SK-N-SH (cell line): ENCODE measurements around the gene PDIA5. TPM values are rescaled to one million over a fixed set of nuclear protein-coding genes. Genes with fewer than 3 reads are reported as not detected.
A peak's percentile ranks its signal among the peaks of the same experiment; 100 is the strongest.

Experiments
- CTCF ChIA-PET: fragments of 300-600, 350-600 bp; formaldehyde crosslinking; extraction: SDS; loops from one replicate; lab custom pipeline; 2021; lab: Yijun Ruan, JAX
- POLR2A ChIA-PET: fragments of 350-600 bp; sonication (Branson Sonifier 250); formaldehyde crosslinking; extraction: SDS; loops from one replicate; lab custom pipeline; 2020; ENCODE audit warnings: antibody characterized with exemption, inconsistent platforms; lab: Yijun Ruan, JAX
- DNase-seq: peaks from one replicate; pipeline ENCODE4 v3.0.0; 2012
- H2AFZ ChIP-seq: fragments of 200-600 bp; sonication (generic); 2 replicates; pipeline ENCODE4 v1.8.1; 2016; ENCODE audit warnings: antibody characterized with exemption, mild to moderate bottlenecking, low read depth
- H3F3A ChIP-seq: fragments of 200-600 bp; sonication (generic); replicated peaks from 2 replicates; pipeline ENCODE3; 2016; ENCODE audit warnings: antibody characterized with exemption, mild to moderate bottlenecking; ENCODE audit not compliant: insufficient read depth
- H3K27ac ChIP-seq, 2 experiments: fragments of 200-500 bp in 1 of 2; fragments of 200-600 bp in 1 of 2; sonication (Bioruptor generic) in 1 of 2; sonication (generic), shearing (Covaris generic) in 1 of 2; 2 replicates each; pipeline versions ENCODE4 v1.5.1 to v1.6.1; 2014 to 2016; ENCODE audit warnings: low read depth in 2 of 2, inconsistent platforms in 1 of 2, low read length in 1 of 2, mild to moderate bottlenecking in 1 of 2, mixed read lengths in 1 of 2
- H3K27me3 ChIP-seq: fragments of 200-600 bp; sonication (generic), shearing (Covaris generic); 2 replicates; pipeline ENCODE4 v1.6.1; 2016; ENCODE audit warnings: mixed run types; ENCODE audit not compliant: insufficient read depth
- H3K36me3 ChIP-seq, 2 experiments: fragments of 200-500 bp in 1 of 2; fragments of 200-600 bp in 1 of 2; sonication (Bioruptor generic) in 1 of 2; sonication (generic) in 1 of 2; replicated peaks in 1 of 2; 2 replicates each; pipeline versions ENCODE3 to v1.5.1; 2014 to 2016; ENCODE audit warnings: low read length in 1 of 2, mild to moderate bottlenecking in 1 of 2; ENCODE audit not compliant: insufficient read depth in 2 of 2, control insufficient read depth in 1 of 2
- H3K4me1 ChIP-seq, 2 experiments: fragments of 200-500 bp in 1 of 2; fragments of 200-600 bp in 1 of 2; sonication (Bioruptor generic) in 1 of 2; sonication (generic), shearing (Covaris generic) in 1 of 2; 2 replicates each; pipeline versions ENCODE4 v1.5.1 to v1.6.1; 2014 to 2016; ENCODE audit warnings: low read depth in 1 of 2, low read length in 1 of 2, mixed run types in 1 of 2; ENCODE audit not compliant: insufficient read depth in 2 of 2, control insufficient read depth in 1 of 2
- H3K4me2 ChIP-seq: fragments of 200-600 bp; sonication (generic), shearing (Covaris generic); 2 replicates; pipeline ENCODE4 v1.6.1; 2017; ENCODE audit warnings: mixed run types
- H3K4me3 ChIP-seq, 2 experiments: fragments of 200-500 bp in 1 of 2; fragments of 200-600 bp in 1 of 2; sonication (Bioruptor generic) in 1 of 2; sonication (generic), shearing (Covaris generic) in 1 of 2; 2 replicates each; pipeline versions ENCODE4 v1.5.1 to v1.8.1; 2014 to 2016; ENCODE audit warnings: low read depth in 2 of 2, inconsistent platforms in 1 of 2, low read length in 1 of 2, mild to moderate bottlenecking in 1 of 2, mixed read lengths in 1 of 2, moderate library complexity in 1 of 2
- H3K79me2 ChIP-seq: fragments of 200-600 bp; sonication (generic); 2 replicates; pipeline ENCODE4 v1.8.1; 2017; ENCODE audit warnings: mild to moderate bottlenecking; ENCODE audit not compliant: insufficient read depth
- H3K9ac ChIP-seq: fragments of 200-600 bp; sonication (generic); 2 replicates; pipeline ENCODE4 v1.6.1; 2017; ENCODE audit warnings: mixed run types
- H3K9me2 ChIP-seq: fragments of 200-600 bp; sonication (generic); 2 replicates; pipeline ENCODE4 v1.6.1; 2017; ENCODE audit warnings: mixed run types
- H3K9me3 ChIP-seq: fragments of 200-600 bp; sonication (generic); 2 replicates; pipeline ENCODE4 v1.6.1; 2017; ENCODE audit warnings: mixed run types, mild to moderate bottlenecking, moderate library complexity
- H4K20me1 ChIP-seq: fragments of 200-600 bp; sonication (generic); 2 replicates; pipeline ENCODE4 v1.6.1; 2017; ENCODE audit warnings: mild to moderate bottlenecking, mixed run types; ENCODE audit not compliant: insufficient read depth
- EZH2phosphoT487 ChIP-seq: fragments of 200-600 bp; sonication (generic); IDR thresholded peaks from 2 replicates; pipeline ENCODE4 v1.6.1; 2017; ENCODE audit warnings: low read depth, mixed run types, mild to moderate bottlenecking, antibody characterized with exemption, moderate library complexity, borderline replicate concordance
- FOXJ3 ChIP-seq: sonication (generic); formaldehyde crosslinking; IDR thresholded peaks from 2 replicates; pipeline ENCODE4 v1.5.1; 2020; ENCODE audit warnings: mild to moderate bottlenecking, missing genetic modification reagents
- FOXM1 ChIP-seq: IDR thresholded peaks from 2 replicates; pipeline ENCODE4 v1.4.0; 2012; ENCODE audit warnings: low read depth, mild to moderate bottlenecking
- GABPA ChIP-seq: IDR thresholded peaks from 2 replicates; pipeline ENCODE4 v1.4.0; 2012; ENCODE audit warnings: low read depth, mild to moderate bottlenecking
- JUND ChIP-seq: IDR thresholded peaks from 2 replicates; pipeline ENCODE4 v1.4.0; 2012
- NFIC ChIP-seq: IDR thresholded peaks from 2 replicates; pipeline ENCODE4 v1.4.0; 2012; ENCODE audit warnings: borderline replicate concordance
- PBX3 ChIP-seq: IDR thresholded peaks from 2 replicates; pipeline ENCODE4; 2012
- POLR2AphosphoS5 ChIP-seq: IDR thresholded peaks from 2 replicates; pipeline ENCODE4 v1.6.1; 2012; ENCODE audit warnings: low read depth, low read length
- RCOR1 ChIP-seq: fragments of 150-350 bp; IDR thresholded peaks from 2 replicates; pipeline ENCODE4 v1.6.1; 2017; ENCODE audit warnings: antibody characterized with exemption, low read length
- REST ChIP-seq: IDR thresholded peaks from 2 replicates; pipeline ENCODE4 v1.6.1; 2012; ENCODE audit warnings: mild to moderate bottlenecking, low read depth, low read length, moderate library complexity
- RXRA ChIP-seq: IDR thresholded peaks from 2 replicates; pipeline ENCODE4 v1.4.0; 2012; ENCODE audit warnings: low read depth, mild to moderate bottlenecking, borderline replicate concordance
- SMC3 ChIP-seq: IDR thresholded peaks from 2 replicates; pipeline ENCODE4 v1.6.1; 2012; ENCODE audit warnings: low read depth, low read length, improper control_type of control experiment
- WGBS: methylation state at CpG from one replicate; pipeline ENCODE4 v1.1.6; 2017; ENCODE audit warnings: low lambda C conversion rate; 5-methylcytosine and 5-hydroxymethylcytosine counted together
- polyA plus RNA-seq, 3 experiments: library from polyadenylated mRNA; depleted of rRNA; stranded (reverse); fragments of >200 nt; gene quantifications; 2 replicates each; pipeline ENCODE4 v1.2.3, GENCODE V29; 2012
- TF ChIP-seq, protein P1 (sequence below): IDR thresholded peaks from 2 replicates; pipeline ENCODE4 v1.4.0; 2012; ENCODE audit warnings: low read depth, borderline replicate concordance
- TF ChIP-seq, protein P2 (sequence below): fragments of 200-600 bp; sonication (generic); IDR thresholded peaks from 2 replicates; pipeline ENCODE4 v1.6.1; 2017; ENCODE audit warnings: antibody characterized with exemption, mild to moderate bottlenecking, moderate library complexity
- TF ChIP-seq, protein P3 (sequence below): fragments of 150-350 bp; IDR thresholded peaks from 2 replicates; pipeline ENCODE4 v1.6.1; 2016; ENCODE audit warnings: mild to moderate bottlenecking, low read depth, low read length
- TF ChIP-seq, protein P4 (sequence below): IDR thresholded peaks from 2 replicates; pipeline ENCODE4 v1.4.0; 2012; ENCODE audit warnings: low read depth

PDIA5 gene
- polyA plus RNA-seq, 1 of the 3 experiments (the other 2 are of a cell fraction): 28.6 TPM

- TF ChIP-seq EZH2phosphoT487 (no peak), REST (no peak)
Observed at GRCh38 chr3:123084192-123084591, 17.4 kb downstream of the PDIA5 start (continued).

GRCh38 chr3:123084738-123085237 is 18.0 kb downstream of the PDIA5 start:
- peak; percentile 40 for DNase-seq
- peak overlapping the region in 1 of 2 experiments; percentile 96; a peak in 2 of 4 replicates for H3K27ac ChIP-seq
- no peaks in the 10 kb centered on the region for H3K9me3 ChIP-seq
- H3K9ac ChIP-seq: no peak overlapping the region
- peaks cover 8% of the 10 kb centered on the region for H3F3A ChIP-seq
- no peaks in the 10 kb centered on the region for H3K9me2 ChIP-seq
- H3K36me3 ChIP-seq: peaks cover 0 to 7% of the 10 kb centered on the region in 2 experiments
- H3K4me3 ChIP-seq: no peak overlapping the region
- H3K4me1 ChIP-seq: peaks cover 47 to 81% of the 10 kb centered on the region in 2 experiments
- peaks cover 94% of the 10 kb centered on the region for H3K79me2 ChIP-seq
- no peak overlapping the region for H2AFZ ChIP-seq
- H3K4me2 ChIP-seq: peak overlapping the region; percentile 32; the same call in 1 of the 2 replicates
- peaks cover 98% of the 10 kb centered on the region for H4K20me1 ChIP-seq
- ChIA-PET CTCF (interaction anchor here (1.1 to 1.6 kb wide), 4 partner anchors 9 to 568 kb away, joined by 3 to 5 read pairs (median 4); no protein-coding TSS in a partner anchor), POLR2A (no interaction called here)
- no peaks in the 10 kb centered on the region for H3K27me3 ChIP-seq
- 73% methylated on average over 6 of the region's 6 CpGs for WGBS
- TF ChIP-seq REST (no peak), PBX3 (no peak), JUND (no peak), FOXJ3 (CRISPR knock-in tag) (no peak), POLR2AphosphoS5 (no peak), GABPA (no peak), RCOR1 (no peak), RXRA (no peak), NFIC (no peak), SMC3 (no peak), FOXM1 (no peak)
- TF ChIP-seq, protein P1, sequence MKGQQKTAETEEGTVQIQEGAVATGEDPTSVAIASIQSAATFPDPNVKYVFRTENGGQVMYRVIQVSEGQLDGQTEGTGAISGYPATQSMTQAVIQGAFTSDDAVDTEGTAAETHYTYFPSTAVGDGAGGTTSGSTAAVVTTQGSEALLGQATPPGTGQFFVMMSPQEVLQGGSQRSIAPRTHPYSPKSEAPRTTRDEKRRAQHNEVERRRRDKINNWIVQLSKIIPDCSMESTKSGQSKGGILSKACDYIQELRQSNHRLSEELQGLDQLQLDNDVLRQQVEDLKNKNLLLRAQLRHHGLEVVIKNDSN: no peak
- TF ChIP-seq, protein P2, sequence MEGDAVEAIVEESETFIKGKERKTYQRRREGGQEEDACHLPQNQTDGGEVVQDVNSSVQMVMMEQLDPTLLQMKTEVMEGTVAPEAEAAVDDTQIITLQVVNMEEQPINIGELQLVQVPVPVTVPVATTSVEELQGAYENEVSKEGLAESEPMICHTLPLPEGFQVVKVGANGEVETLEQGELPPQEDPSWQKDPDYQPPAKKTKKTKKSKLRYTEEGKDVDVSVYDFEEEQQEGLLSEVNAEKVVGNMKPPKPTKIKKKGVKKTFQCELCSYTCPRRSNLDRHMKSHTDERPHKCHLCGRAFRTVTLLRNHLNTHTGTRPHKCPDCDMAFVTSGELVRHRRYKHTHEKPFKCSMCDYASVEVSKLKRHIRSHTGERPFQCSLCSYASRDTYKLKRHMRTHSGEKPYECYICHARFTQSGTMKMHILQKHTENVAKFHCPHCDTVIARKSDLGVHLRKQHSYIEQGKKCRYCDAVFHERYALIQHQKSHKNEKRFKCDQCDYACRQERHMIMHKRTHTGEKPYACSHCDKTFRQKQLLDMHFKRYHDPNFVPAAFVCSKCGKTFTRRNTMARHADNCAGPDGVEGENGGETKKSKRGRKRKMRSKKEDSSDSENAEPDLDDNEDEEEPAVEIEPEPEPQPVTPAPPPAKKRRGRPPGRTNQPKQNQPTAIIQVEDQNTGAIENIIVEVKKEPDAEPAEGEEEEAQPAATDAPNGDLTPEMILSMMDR: no peak
- TF ChIP-seq, protein P3, sequence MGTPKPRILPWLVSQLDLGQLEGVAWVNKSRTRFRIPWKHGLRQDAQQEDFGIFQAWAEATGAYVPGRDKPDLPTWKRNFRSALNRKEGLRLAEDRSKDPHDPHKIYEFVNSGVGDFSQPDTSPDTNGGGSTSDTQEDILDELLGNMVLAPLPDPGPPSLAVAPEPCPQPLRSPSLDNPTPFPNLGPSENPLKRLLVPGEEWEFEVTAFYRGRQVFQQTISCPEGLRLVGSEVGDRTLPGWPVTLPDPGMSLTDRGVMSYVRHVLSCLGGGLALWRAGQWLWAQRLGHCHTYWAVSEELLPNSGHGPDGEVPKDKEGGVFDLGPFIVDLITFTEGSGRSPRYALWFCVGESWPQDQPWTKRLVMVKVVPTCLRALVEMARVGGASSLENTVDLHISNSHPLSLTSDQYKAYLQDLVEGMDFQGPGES: no peak
- TF ChIP-seq, protein P4, sequence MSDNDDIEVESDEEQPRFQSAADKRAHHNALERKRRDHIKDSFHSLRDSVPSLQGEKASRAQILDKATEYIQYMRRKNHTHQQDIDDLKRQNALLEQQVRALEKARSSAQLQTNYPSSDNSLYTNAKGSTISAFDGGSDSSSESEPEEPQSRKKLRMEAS: no peak
